Measurements from ENCODE around the gene SCYL1. TPM values are rescaled to one million over a fixed set of nuclear protein-coding genes. Genes with fewer than 3 reads are reported as not detected.

Gene SCYL1
- total and polyA plus RNA-seq, 2 of the 4 experiments (the other 2 are of a cell fraction), result 96.4 to 150 TPM

- H4K20me1 ChIP-seq (ENCODE audit: insufficient read depth, low read length), result peaks cover 14% of the 10 kb centered on the region; the same call in 1 of the 2 replicates
- H3K56ac ChIP-seq (ENCODE audit: extremely low read depth, insufficient read depth, low read length), result 0 out of 2 replicates have a peak overlapping the region, but pooled peaks have one; percentile 11
- H3K4me3 ChIP-seq (ENCODE audit: insufficient read depth, low read depth, low read length), result 0 out of 2 replicates have a peak overlapping the region, but pooled peaks have one; percentile 10
- H2BK5ac ChIP-seq (ENCODE audit: low read depth, low read length, poor library complexity, severe bottlenecking), result peak overlapping the region; percentile 65
- peak overlapping the region; percentile 7; the same call in 1 of the 2 replicates for H3K9ac ChIP-seq (ENCODE audit: low read depth, low read length)
- no peaks in the 10 kb centered on the region; the same call in 1 of the 2 replicates for H3K9me1 ChIP-seq (ENCODE audit: insufficient read depth, low read length)
- H3K14ac ChIP-seq (replicated peaks; ENCODE audit: low read depth, low read length), result peak overlapping the region; percentile 75; the same call in 1 of the 2 replicates
- H3K23ac ChIP-seq (ENCODE audit: low read depth, low read length), result peak overlapping the region; percentile 48; the same call in 1 of the 2 replicates
- peak overlapping the region; percentile 96 for H2AK9ac ChIP-seq (replicated peaks; ENCODE audit: low read depth, low read length, poor library complexity)
- H3K18ac ChIP-seq (ENCODE audit: low read depth, low read length), result no peak overlapping the region
- no peaks in the 10 kb centered on the region for H3K9me3 ChIP-seq (ENCODE audit: control insufficient read depth, insufficient read depth, low read length)
- H4K91ac ChIP-seq (ENCODE audit: insufficient read depth, low read depth, low read length), result peak overlapping the region; percentile 69
- H3K27ac ChIP-seq (ENCODE audit: insufficient read depth, low read length), result peak overlapping the region; percentile 63
- peaks cover 5% of the 10 kb centered on the region; the same call in 1 of the 2 replicates for H3K4me1 ChIP-seq (ENCODE audit: control insufficient read depth, insufficient read depth, low read length)
- POLR2A ChIA-PET (ENCODE audit: unreplicated experiment), result interaction anchor here (0.5 to 0.6 kb wide), 3 partner anchors 11 to 52 kb away, joined by 3 to 4 read pairs (median 3); no protein-coding TSS in a partner anchor
- H2AFZ ChIP-seq (replicated peaks; ENCODE audit: low read length, poor library complexity), result peak overlapping the region; percentile 100
- peak overlapping the region; percentile 85 for H3K4ac ChIP-seq (ENCODE audit: low read depth, low read length)
- H2BK120ac ChIP-seq (ENCODE audit: low read depth, low read length), result peak overlapping the region; percentile 61; the same call in 1 of the 2 replicates
- peak overlapping the region; percentile 94 for H2AK5ac ChIP-seq (ENCODE audit: low read depth, low read length)
- no peak overlapping the region for H2BK20ac ChIP-seq (ENCODE audit: low read depth, low read length)
- DNase-seq (no peak), ATAC-seq (ENCODE audit: low read depth) (no peak)
- 0 out of 2 replicates have a peak overlapping the region, but pooled peaks have one; percentile 11 for H4K5ac ChIP-seq (ENCODE audit: low read depth, low read length)
- H3K79me1 ChIP-seq (ENCODE audit: low read depth in 1 of 2, low read length in 2 of 2), result peaks cover 3 to 9% of the 10 kb centered on the region in 2 experiments; a peak in 2 of 4 replicates
- H3K4me2 ChIP-seq (ENCODE audit: low read depth, low read length), result peak overlapping the region; percentile 54
- intact Hi-C loops (cut with micrococcal nuclease), result loop anchor here (1.0 kb wide), 1 partner anchor 29 kb away; the partner anchor contains the start of gene ZNRD2
- H3K36me3 ChIP-seq (ENCODE audit: control insufficient read depth, insufficient read depth, low read length), result peaks cover 43% of the 10 kb centered on the region; the same call in 1 of the 2 replicates
- dilution Hi-C loops (cut with HindIII; ENCODE audit: low sequenced_read_pairs, unreplicated experiment), result no loop called here
- CTCF ChIA-PET, result interaction anchor here (0.7 to 2.8 kb wide), 8 partner anchors 10 to 53 kb away, joined by 3 to 15 read pairs (median 8); partner anchors contain the start of genes FAM89B, SCYL1 and ZNRD2
- BruUV-seq (replicated peaks), result no TSS peak
- in situ Hi-C loops (cut with MboI; ENCODE audit: low sequenced_read_pairs), result no loop called here
- H4K8ac ChIP-seq (ENCODE audit: low read depth in 2 of 2, low read length in 2 of 2), result peak overlapping the region; percentile 3 to 92; a peak in 3 of 4 replicates
- H3K27me3 ChIP-seq (ENCODE audit: control insufficient read depth, insufficient read depth, low read length), result no peaks in the 10 kb centered on the region
- no peak overlapping the region for H2BK15ac ChIP-seq (ENCODE audit: low read depth, low read length)
- WGBS, 2 experiments (ENCODE audit: extremely low coverage in 2 of 2, insufficient read length in 1 of 2), result 46% methylated on average over 6 of the region's 18 CpGs; no CpG with 5 or more reads in 1 of the 2 experiments
- TF ChIP-seq ELK1 (IDR thresholded peaks at IDR 0.05; ENCODE audit: borderline replicate concordance, low read depth, low read length) (no peak), FOS (IDR thresholded peaks at IDR 0.05; ENCODE audit: low read depth, low read length) (no peak), CEBPB (IDR thresholded peaks at IDR 0.05; ENCODE audit: low read depth, low read length) (no peak), SMC3 (IDR thresholded peaks at IDR 0.05; ENCODE audit: low read depth, low read length) (no peak), RFX5 (IDR thresholded peaks at IDR 0.05; ENCODE audit: low read depth, low read length) (no peak), BHLHE40 (IDR thresholded peaks at IDR 0.05; ENCODE audit: low read depth, low read length) (no peak), MXI1 (IDR thresholded peaks at IDR 0.05; ENCODE audit: borderline replicate concordance, low read depth, low read length) (no peak), CHD1 (IDR thresholded peaks at IDR 0.05; ENCODE audit: low read depth, low read length) (no peak), CTCF (conservative IDR thresholded peaks at IDR 0.05; ENCODE audit: low read depth, low read length) (no peak), POLR2A (IDR thresholded peaks at IDR 0.05; ENCODE audit: low read depth, low read length) (no peak), MAZ (IDR thresholded peaks at IDR 0.05; ENCODE audit: borderline replicate concordance, low read depth, low read length) (no peak), RCOR1 (IDR thresholded peaks at IDR 0.05; ENCODE audit: insufficient replicate concordance, low read length) (no peak), MAFK (IDR thresholded peaks at IDR 0.05; ENCODE audit: low read depth, low read length) (no peak), RAD21 (IDR thresholded peaks at IDR 0.05; ENCODE audit: low read length) (no peak)
Observed at GRCh38 chr11:65541093-65541982, 16.5 kb downstream of the SCYL1 start.

Measured in IMR-90 (cell line).